ENCODE measurements around the gene ASCC3.

The ASCC3 gene, protein sequence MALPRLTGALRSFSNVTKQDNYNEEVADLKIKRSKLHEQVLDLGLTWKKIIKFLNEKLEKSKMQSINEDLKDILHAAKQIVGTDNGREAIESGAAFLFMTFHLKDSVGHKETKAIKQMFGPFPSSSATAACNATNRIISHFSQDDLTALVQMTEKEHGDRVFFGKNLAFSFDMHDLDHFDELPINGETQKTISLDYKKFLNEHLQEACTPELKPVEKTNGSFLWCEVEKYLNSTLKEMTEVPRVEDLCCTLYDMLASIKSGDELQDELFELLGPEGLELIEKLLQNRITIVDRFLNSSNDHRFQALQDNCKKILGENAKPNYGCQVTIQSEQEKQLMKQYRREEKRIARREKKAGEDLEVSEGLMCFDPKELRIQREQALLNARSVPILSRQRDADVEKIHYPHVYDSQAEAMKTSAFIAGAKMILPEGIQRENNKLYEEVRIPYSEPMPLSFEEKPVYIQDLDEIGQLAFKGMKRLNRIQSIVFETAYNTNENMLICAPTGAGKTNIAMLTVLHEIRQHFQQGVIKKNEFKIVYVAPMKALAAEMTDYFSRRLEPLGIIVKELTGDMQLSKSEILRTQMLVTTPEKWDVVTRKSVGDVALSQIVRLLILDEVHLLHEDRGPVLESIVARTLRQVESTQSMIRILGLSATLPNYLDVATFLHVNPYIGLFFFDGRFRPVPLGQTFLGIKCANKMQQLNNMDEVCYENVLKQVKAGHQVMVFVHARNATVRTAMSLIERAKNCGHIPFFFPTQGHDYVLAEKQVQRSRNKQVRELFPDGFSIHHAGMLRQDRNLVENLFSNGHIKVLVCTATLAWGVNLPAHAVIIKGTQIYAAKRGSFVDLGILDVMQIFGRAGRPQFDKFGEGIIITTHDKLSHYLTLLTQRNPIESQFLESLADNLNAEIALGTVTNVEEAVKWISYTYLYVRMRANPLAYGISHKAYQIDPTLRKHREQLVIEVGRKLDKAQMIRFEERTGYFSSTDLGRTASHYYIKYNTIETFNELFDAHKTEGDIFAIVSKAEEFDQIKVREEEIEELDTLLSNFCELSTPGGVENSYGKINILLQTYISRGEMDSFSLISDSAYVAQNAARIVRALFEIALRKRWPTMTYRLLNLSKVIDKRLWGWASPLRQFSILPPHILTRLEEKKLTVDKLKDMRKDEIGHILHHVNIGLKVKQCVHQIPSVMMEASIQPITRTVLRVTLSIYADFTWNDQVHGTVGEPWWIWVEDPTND (N-terminal part only)

DNA sequence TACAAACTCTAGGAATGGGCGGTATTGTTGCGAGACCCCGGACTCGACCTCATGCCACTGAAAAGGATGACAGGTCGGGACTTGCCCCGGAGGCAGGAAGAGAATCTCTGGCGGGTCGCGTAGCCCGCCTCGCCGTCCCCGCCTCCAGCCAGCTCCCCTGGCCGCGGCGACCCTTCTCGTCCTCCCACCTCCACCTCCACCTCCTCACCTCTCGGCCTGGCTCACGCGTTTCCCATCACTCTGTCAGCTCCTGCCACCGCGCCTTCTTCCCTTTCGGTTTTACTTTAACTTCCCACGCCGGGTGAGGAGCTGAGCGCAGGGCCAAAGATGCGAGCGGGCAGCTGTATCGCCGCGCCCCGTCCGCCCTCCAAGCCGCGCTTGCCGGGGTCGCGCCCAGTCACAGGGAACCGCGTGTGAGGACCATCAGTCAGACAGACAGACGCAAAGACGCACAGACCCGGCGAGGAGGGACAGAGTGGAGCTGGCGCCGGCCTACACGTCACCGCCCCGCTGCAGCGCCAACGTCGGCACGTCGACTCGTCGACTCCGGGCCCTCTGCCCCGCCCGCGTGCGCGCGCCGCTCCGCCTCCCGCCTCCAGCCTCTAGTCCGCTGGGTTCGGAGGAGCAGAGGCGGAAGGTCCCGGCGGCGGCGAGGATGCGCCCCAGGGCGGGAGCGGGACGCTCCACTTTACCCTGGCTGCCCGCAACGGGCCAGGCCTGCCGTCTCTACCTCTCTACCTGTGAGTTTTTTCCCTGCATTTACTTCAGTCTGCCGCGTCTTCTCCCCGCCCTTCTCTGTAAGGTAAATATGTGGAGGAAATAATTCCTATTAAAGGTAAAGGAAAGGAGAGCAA is at the start of gene ASCC3:
TSS of gene ASCC3 (minus strand) at position 477 of the 854 bp plus-strand sequence. CDS start 13,332 bp downstream, outside the sequence.
- Histone ChIP-seq H3K27ac (peak within 1 kb of the TSS; percentile 66 to 96 (median 89)), H3K4me3 (peak within 1 kb of the TSS; percentile 52 to 90 (median 79))

DNA sequence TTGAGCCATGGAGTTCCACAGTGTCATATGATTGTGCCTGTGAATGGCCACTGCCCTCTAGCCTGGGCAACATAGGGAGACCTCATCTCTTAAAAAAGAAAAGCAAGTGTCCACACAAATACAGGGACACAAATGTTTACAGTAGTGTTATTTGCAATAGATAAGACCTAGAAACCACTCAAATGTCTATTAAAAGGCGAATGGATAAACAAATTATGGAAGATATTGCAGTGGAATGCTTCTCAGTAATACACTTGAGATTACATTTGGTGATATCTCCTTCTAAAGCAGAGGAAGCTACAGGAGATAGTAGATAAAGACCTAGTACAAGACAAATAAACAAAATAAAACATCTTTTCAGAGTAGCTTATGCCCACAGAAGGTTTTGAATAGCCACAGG is 44.6 kb upstream of the ASCC3 start:
- Histone ChIP-seq H3K4me3 (no peak overlapping the region), H3K27ac (no peak overlapping the region)

DNA sequence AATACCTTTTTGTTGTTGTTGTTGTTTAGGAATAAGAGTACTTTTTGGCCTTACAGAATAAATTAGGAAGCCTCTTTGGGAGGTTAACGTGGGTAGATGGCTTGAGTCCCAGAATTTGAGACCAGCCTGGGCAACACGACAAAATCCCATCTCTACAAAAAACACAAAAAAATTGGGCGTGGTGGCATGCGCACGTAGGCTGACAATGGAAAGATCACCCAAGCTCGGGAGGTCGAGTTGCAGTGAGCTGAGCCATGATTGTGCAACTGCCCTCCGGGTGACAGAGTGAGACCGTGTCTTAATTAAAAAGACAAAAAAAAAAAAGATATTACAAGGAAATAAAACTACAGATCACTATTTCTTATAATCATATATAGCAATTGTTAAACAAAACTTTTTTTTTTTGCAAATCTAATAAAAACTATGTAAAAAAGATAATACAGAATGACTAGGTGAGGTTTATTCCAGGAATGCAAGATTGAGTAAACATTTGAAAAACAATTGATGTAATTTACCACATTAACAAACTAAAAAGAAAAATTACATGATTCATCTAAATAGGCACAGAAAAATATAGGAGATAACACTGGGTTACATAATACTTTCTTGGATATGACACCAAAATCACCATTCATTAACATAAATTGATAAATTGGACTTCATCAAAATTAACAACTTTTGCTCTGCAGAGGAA is 43.6 kb upstream of the ASCC3 start:
- Histone ChIP-seq H3K4me3 (no peak overlapping the region), H3K27ac (no peak overlapping the region)

DNA sequence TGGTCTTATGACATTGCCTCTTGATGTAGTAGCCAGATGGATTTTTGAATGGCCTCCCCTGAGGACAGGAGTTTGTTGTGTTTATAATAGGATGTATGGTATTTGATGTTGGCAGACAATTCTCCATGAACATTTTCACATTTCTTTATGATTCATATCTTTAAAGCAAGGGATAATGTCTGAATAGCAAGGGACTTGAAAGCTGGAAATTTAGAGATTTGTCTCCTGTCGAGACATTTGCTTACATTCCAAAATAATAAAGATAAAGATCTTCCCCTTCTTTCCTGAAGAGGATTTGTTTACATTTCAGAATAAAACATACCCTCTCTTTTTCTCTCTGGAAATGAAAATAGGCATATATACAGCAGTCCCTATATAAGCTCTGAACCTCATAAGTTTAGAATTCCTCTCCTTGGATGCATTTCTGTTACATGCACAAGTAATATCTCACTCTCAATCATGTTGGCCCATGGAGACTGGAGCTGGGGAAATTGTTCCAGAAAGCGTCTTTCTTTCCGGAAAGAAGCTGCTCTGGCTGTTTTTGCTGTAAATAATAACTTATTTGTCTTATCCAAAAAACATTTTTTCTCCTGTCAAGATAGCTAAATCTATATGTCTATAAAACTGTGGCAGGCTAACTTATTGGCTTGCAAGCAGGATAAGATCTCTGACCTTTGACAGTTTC is 42.5 kb upstream of the ASCC3 start:
- no peak overlapping the region for H3K4me3 ChIP-seq
- no peak overlapping the region for H3K27ac ChIP-seq

DNA sequence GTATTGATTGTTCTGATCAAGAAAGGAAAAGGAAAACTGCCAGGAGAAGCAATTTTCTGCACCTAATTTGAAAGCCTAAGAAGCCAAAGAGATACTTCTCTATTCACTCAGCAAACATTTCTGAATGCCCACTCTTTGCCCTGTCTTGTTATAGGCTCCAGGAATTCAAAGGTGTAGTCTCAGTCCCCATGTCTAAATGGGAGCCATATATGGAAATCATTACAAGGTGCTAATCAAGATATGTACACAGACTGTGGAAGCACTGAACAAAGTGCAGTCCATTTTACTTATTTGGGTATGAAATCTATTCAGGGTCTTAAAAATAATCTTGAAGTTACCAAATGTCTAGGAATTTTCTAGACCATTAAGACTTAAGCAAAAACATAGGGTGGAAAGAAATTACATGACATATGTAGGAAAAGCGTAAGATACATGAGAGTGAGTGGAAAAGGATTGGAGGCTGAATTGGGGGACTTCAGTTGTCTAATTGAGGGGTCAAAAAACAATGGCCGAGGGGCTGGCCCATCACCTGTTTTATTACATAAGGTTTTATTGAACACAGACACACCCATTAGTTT is 39.0 kb upstream of the ASCC3 start:
- H3K27ac ChIP-seq, result no peak overlapping the region

DNA sequence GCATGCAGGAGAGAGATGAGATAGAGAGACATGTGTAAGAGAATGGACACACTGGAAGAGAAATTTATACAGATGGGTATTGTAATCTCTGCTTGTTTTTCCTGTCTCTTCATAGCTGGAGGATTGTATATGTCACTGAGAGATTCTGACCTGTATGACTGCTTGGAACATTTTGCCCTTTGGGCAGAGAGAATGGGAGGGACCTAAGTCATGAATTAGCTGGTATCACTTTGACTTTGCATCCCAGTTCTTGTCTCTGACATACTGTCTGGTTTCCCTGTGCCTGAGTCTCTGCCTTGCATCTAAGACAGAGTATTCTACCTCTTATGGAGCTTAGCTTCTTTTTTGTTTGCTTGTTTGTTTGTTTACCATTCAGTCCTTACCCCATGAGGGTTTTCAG is 37.0 kb upstream of the ASCC3 start:
- Histone ChIP-seq H3K27ac (no peak overlapping the region), H3K4me3 (no peak overlapping the region)

More for the DNA sequence above, 39.0 kb upstream of the ASCC3 start:
- H3K4me3 ChIP-seq, result no peak overlapping the region

DNA sequence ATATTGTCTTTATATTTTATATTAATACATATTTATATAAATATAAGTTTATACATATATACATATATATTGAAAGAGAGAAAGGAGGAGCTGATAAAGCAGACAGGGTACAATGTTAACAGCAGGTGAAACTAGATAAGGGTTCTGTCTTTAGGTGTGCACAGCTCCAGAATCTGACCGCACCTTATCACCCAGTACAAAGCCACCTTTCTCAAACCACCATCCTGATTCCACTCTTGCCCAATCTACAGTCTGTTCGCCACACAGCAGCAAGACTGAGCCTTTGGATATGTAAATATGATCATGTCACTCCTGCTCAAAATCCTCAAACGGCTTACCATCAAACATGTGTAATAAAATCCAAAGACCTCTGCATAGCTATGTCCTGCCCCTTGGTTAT is 34.7 kb upstream of the ASCC3 start:
- Histone ChIP-seq H3K4me3 (no peak overlapping the region), H3K27ac (no peak overlapping the region)

DNA sequence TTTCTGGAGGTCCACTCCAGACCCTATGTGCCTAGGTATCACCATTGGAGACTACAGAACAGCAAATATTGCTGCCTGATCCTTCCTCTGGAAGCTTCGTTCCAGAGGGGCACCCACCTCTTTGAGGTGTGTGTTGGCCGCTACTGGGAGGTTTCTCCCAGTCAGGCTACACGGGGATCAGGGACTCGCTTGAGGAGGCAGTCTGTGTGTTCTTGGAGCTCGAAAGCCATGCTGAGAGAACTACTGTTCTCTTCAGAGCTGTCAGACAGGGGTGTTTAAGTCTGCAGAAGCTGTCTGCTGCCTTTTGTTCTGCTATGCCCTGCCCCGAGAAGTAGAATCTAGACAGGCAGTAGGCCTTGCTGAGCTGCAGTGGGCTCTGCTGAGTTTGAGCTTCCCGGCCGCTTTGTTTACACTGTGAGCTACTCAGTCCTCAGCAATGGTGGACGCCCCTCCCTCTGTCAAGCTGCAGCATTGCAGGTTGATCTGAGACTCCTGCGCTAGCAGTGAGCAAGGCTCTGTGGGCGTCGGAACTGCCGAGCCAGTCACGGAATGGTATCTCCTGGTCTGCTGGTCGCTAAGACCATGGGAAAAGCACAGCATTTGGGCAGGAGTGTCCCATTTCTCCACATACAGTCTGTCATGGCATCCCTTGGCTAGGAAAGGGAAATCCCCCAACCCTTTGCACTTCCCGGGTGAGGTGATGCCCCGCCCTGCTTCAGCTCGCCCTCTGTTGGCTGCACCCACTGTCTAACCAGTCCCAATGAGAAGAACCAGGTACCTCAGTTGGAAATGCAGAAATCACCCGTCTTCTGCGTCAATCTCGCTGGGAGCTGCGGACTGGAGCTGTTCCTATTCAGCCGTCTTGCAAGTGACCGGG is 32.5 kb upstream of the ASCC3 start:
- Histone ChIP-seq H3K4me3 (peak overlapping the region in 1 of 7 experiments; percentile 34), H3K27ac (no peak overlapping the region)

DNA sequence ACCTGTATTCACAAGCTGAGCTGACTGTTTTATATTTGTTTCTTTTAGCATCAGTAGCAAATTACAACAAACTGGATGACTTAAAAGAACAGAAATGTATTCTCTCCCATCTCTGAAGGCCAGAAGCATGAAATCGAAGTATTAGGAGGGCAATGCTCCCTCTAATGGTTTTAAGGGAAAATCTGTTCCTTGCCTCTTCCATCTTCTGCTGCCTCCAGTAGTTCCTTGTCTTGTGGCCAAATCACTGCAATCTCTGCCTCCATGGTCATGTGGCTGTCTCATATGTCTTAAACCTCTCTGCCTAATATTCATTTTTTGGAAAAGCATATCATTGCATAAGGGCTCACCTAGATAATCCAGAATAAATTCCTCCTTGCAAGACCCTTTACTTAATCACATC is 25.2 kb upstream of the ASCC3 start:
- Histone ChIP-seq H3K27ac (no peak overlapping the region), H3K4me3 (no peak overlapping the region)

DNA sequence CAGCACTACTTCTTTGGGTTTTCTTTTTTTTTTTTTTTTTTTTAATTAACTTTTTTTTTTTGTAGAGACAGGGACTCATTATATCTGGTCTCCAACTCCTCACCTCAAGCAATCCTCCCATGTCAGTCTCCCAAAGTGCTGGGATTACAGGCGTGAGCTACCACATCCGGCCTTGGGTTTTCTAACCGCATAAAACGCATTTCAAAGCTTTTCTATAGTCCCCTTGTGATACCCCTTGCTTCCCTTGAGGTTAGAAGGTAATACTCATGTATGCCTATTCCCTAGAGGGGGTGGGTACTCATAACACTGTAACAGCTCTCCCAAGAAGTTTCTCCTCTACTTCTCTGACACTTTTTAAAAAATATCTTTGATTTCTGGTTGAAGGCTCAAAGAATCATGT is 23.9 kb upstream of the ASCC3 start:
- no peak overlapping the region for H3K4me3 ChIP-seq
- H3K27ac ChIP-seq, result no peak overlapping the region

DNA sequence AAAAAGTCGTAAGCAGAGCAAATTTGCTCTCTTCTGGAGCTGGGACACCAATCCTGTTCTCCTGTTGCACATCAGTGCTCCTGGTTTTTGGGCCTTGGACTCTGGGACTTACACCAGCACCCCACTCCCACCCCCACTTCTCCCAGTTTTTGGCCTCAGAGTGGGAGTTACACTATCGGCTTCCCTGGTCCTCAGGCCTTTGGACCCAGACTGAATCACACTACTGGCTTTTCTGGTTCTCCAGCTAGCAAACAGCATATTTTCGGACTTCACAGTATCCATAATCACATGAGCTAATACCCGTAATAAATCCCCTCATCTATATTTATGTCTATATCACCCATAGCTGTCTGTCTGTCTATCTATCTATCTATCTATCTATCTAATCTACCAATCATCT is 23.2 kb upstream of the ASCC3 start:
- no peak overlapping the region for H3K4me3 ChIP-seq
- H3K27ac ChIP-seq, result no peak overlapping the region

DNA sequence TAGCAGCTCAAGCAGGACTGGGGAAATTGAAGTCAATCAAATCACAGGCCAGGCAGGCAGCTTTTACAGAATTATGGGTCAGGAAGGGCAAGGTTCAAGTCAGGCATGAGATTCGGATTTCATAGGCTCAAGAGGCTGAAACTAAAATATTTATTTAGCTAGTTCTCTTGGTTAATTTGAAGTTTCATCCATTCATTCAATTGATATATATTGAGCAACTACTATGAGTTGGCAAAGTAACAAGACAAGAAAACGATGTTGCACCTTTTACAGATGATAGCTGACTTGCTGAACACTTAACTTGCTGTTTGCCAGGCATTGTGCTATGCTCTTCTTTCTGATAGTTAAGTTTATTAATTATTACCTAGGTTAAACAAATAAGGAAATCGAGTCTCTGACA is 20.5 kb upstream of the ASCC3 start:
- H3K4me3 ChIP-seq, result no peak overlapping the region
- no peak overlapping the region for H3K27ac ChIP-seq

DNA sequence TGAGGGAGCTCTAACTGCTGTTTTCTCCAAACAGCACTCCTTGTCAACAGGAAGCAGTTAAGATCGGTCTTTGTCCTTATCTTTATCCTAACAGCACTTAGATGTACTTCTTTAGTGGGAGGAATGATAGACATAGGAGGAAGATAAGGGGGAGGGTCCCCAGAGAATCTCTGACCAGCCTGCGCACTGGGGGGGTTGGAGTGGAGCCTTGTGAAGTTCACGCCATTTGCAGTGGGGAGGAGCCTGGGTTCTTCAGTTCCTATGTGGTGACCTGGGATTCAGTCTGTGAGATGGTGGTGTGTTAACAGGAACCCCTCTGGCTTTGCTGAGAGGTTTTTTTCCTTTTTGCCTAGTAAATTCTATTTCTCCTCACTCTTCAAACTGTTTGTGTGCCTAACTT is 18.1 kb upstream of the ASCC3 start:
- no peak overlapping the region for H3K4me3 ChIP-seq
- H3K27ac ChIP-seq, result no peak overlapping the region

DNA sequence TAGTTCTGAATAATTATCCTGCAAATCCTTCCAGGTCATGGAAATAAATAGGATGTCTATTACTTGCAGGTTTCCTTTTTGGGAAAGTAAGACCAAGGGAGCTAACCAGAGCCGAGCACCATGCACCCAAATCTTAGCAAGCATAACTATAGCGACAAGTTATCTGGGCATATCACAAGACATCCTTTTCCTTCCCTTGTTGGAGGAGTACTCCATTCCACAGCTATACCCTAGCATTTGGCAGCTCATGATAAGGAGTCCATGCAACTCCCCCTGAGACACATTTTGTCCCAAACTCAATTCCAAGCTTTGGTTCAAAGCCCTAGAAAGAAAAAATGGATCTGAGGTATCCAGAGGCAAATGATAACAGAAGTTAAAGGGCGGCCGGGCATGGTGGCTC is 16.5 kb upstream of the ASCC3 start:
- H3K27ac ChIP-seq, result no peak overlapping the region
- H3K4me3 ChIP-seq, result no peak overlapping the region

DNA sequence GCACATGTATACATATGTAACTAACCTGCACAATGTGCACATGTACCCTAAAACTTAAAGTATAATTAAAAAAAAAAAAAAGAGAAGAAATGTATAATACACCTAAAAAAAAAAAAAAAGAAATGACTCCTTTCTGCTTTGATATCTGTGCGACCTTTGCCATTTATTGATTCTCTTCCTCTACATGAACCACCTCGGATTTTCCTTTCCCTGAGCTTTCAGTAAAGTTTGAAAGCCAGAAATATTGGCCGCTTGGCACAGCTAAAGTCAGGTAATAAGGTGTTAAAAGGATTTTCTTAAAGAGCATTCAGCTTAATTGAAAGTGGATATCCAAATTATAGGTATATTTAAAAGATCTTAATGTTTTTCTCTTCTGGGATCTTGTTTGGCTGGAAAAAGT is 12.6 kb upstream of the ASCC3 start:
- Histone ChIP-seq H3K27ac (no peak overlapping the region), H3K4me3 (no peak overlapping the region)

DNA sequence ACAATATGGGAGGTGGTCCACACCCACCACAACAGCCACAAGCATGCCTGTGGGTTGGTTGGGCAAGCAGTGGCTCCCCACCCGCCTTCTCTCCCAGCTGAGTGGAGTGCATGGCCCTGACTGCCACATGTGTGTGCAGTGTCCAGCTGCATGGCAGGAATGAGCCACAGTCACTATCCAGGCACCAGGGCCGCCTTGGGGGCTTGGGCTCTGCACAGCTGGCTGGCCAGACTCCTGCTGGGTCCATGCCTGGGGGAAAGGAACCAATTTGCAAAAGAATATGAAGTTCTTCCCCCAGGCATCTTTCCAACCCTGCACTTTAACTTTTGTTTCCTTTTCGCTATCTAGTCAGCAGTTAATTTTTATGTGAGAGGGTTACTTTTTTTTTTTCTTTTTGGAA is 11.6 kb upstream of the ASCC3 start:
- Histone ChIP-seq H3K27ac (no peak overlapping the region), H3K4me3 (no peak overlapping the region)

DNA sequence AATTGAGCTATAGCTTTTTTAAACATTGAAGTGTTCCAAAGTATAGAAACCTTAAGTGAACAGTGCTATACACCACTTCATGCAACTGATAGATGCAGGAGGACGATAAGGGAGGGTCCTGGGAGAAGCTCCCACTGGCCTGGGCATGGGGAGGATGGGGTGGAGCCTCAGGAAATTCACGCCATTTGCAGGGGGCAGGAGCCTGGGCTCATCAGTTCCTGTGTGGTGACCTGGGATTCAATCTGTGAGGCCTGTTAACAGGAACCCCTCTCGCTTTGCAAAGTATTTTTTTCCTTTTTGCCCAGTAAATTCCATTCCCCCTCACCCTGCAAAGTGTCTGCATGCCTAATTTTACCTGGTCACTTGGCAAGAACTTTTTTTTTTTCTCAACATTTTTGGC is 11.0 kb upstream of the ASCC3 start:
- Histone ChIP-seq H3K4me3 (no peak overlapping the region), H3K27ac (no peak overlapping the region)

Data from skin epidermis (tissue), 12 donors.